Motor neuron (in vitro differentiated cells): Measurements from ENCODE around the gene PDSS1. TPM values are rescaled to one million over a fixed set of nuclear protein-coding genes. Genes with fewer than 3 reads are reported as not detected.

Source experiments
- ATAC-seq, 8 experiments: fragments of 200-7000 bp; cut with Tn5 transposase; replicated peaks in 6 of 8; 2 replicates each; pipeline ENCODE4 v1.8.0; 2021; ENCODE audit warnings: mild to moderate bottlenecking in 8 of 8, moderate library complexity in 8 of 8
- H3K27ac ChIP-seq, 2 donors: fragments of 250-450 bp; sonication (Bioruptor Pico); 2 replicates each; pipeline ENCODE4 v1.9.0; 2021; ENCODE audit warnings: antibody characterized with exemption in 2 of 2, mild to moderate bottlenecking in 2 of 2, moderate library complexity in 1 of 2
- H3K4me1 ChIP-seq, 2 donors: fragments of 250-450 bp; sonication (Bioruptor Pico); replicated peaks in 1 of 2; 2 replicates each; pipeline ENCODE4 v1.6.1; 2021; ENCODE audit warnings: antibody characterized with exemption in 2 of 2, mild to moderate bottlenecking in 2 of 2, moderate library complexity in 1 of 2
- H3K4me3 ChIP-seq, 5 donors: fragments of 250-450 bp; sonication (Bioruptor Pico); 2 replicates each; pipeline ENCODE4 v1.9.0; 2021; ENCODE audit warnings: antibody characterized with exemption in 5 of 5, mild to moderate bottlenecking in 5 of 5, moderate library complexity in 4 of 5
- whole genome bisulfite sequencing, 10 experiments: fragments of 450-650 bp; shearing (Covaris generic); methylation state at CpG; one replicate each; pipeline ENCODE4 v1.0.0; 2022; 5-methylcytosine and 5-hydroxymethylcytosine counted together
- in situ Hi-C, 9 experiments: fragments of 400-800 bp; cut with MboI; loops; one replicate each; pipeline ENCODE4 v1.15.0; 2021; ENCODE audit warnings: low sequenced_read_pairs in 9 of 9, low pct_unique_long_range_greater_than_20kb in 2 of 9; ENCODE audit not compliant: unreplicated experiment in 9 of 9
- total RNA-seq, 8 experiments: library from RNA; unstranded; fragments of 300-600 nt; gene quantifications; 2 replicates each; pipeline versions ENCODE4 v1.2.3 to v1.2.4, GENCODE V29; 2022

Gene PDSS1
- total RNA-seq, 8 experiments from 2014 or later, result 6.4 to 24.6 (median 8.7) TPM

- WGBS, 10 experiments, result 79 to 100% (median 93%) methylated on average over 2 to 4 of the region's 4 CpGs; no CpG with 5 or more reads in 2 of the 10 experiments
- H3K27ac ChIP-seq, result no peak overlapping the region
- in situ Hi-C loops, result loop anchor here in 5 of 9 experiments (10.0 to 25.0 kb wide), 2 partner anchors 133 to 145 kb away; partner anchors contain the start of gene ABI1 (in 4 of the 5)
Measured at GRCh38 chr10:26729395-26729794, 31.9 kb downstream of the PDSS1 start.

GRCh38 chr10:26730552-26730951 lies 33.1 kb downstream of the PDSS1 start:
- ATAC-seq, result no peak
- in situ Hi-C loops, result loop anchor here in 4 of 9 experiments (25.0 kb wide), 1 partner anchor 132 kb away; the partner anchor contains the start of gene ABI1 (in 4 of the 4)
- Histone ChIP-seq H3K27ac (no peak overlapping the region), H3K4me1 (peaks cover 11 to 15% of the 10 kb centered on the region in 2 donors), H3K4me3 (no peak overlapping the region)
- 80 to 100% (median 94%) methylated on average over 1 to 2 of the region's 2 CpGs; no CpG with 5 or more reads in 5 of the 10 experiments for WGBS, 10 experiments

More at GRCh38 chr10:26729395-26729794, 31.9 kb downstream of the PDSS1 start:
- H3K4me3 ChIP-seq, result no peak overlapping the region
- ATAC-seq, result no peak
- peaks cover under 1 to 4% of the 10 kb centered on the region in 2 donors for H3K4me1 ChIP-seq

GRCh38 chr10:26733750-26734568 lies 36.5 kb downstream of the PDSS1 start:
- Histone ChIP-seq H3K4me1 (peaks cover 11 to 15% of the 10 kb centered on the region in 2 donors), H3K4me3 (no peak overlapping the region), H3K27ac (peak overlapping the region; percentile 39 to 56)
- WGBS, 10 experiments, result 0 to 100% (median 50%) methylated on average over 1 to 13 of the region's 14 CpGs; no CpG with 5 or more reads in 2 of the 10 experiments
- in situ Hi-C loops, result loop anchor here in 4 of 9 experiments (25.0 kb wide), 1 partner anchor 128 kb away; the partner anchor contains the start of gene ABI1 (in 4 of the 4)
- peak in 5 of 8 experiments; percentile 89 to 95 (median 90) for ATAC-seq

- H3K4me3 ChIP-seq, result no peak overlapping the region
- ATAC-seq, result no peak
- H3K4me1 ChIP-seq, result peaks cover 11 to 15% of the 10 kb centered on the region in 2 donors
- 86 to 100% (median 100%) methylated on average over 1 to 4 of the region's 4 CpGs; no CpG with 5 or more reads in 4 of the 10 experiments for WGBS, 10 experiments
- in situ Hi-C loops, result loop anchor here in 4 of 9 experiments (25.0 kb wide), 1 partner anchor 127 kb away; the partner anchor contains the start of gene ABI1 (in 4 of the 4)
- no peak overlapping the region for H3K27ac ChIP-seq
Measured at GRCh38 chr10:26735435-26735834, 37.9 kb downstream of the PDSS1 start.

GRCh38 chr10:26737730-26738129 lies 40.2 kb downstream of the PDSS1 start:
- peak in 3 of 8 experiments; percentile 23 to 76 (median 42) for ATAC-seq

GRCh38 chr10:26738301-26738911 lies 40.9 kb downstream of the PDSS1 start:
- 20 to 100% (median 92%) methylated on average over 1 to 5 of the region's 5 CpGs; no CpG with 5 or more reads in 2 of the 10 experiments for WGBS, 10 experiments
- ATAC-seq, result no peak
- H3K4me1 ChIP-seq, result peaks cover 11 to 15% of the 10 kb centered on the region in 2 donors
- no peak overlapping the region for H3K27ac ChIP-seq
- in situ Hi-C loops, result loop anchor here in 4 of 9 experiments (25.0 kb wide), 1 partner anchor 124 kb away; the partner anchor contains the start of gene ABI1 (in 4 of the 4)
- H3K4me3 ChIP-seq, result no peak overlapping the region

More at GRCh38 chr10:26737730-26738129, 40.2 kb downstream of the PDSS1 start:
- H3K4me1 ChIP-seq, result peaks cover 11 to 15% of the 10 kb centered on the region in 2 donors
- 0 to 100% (median 64%) methylated on average over 1 of the region's 1 CpG; no CpG with 5 or more reads in 5 of the 10 experiments for WGBS, 10 experiments
- H3K27ac ChIP-seq, result no peak overlapping the region
- no peak overlapping the region for H3K4me3 ChIP-seq
- in situ Hi-C loops, result loop anchor here in 4 of 9 experiments (25.0 kb wide), 1 partner anchor 125 kb away; the partner anchor contains the start of gene ABI1 (in 4 of the 4)

GRCh38 chr10:26739071-26739631 lies 41.6 kb downstream of the PDSS1 start:
- in situ Hi-C loops, result loop anchor here in 4 of 9 experiments (25.0 kb wide), 1 partner anchor 123 kb away; the partner anchor contains the start of gene ABI1 (in 4 of the 4)
- WGBS, 10 experiments, result 37 to 90% (median 73%) methylated on average over 2 to 6 of the region's 6 CpGs
- ATAC-seq, result peak in 3 of 8 experiments; percentile 77 to 85 (median 77)
- H3K4me1 ChIP-seq, result peaks cover 11% of the 10 kb centered on the region in 2 donors
- no peak overlapping the region for H3K27ac ChIP-seq
- H3K4me3 ChIP-seq, result no peak overlapping the region

GRCh38 chr10:26741368-26741767 lies 43.9 kb downstream of the PDSS1 start:
- no peak overlapping the region for H3K4me3 ChIP-seq
- no peak for ATAC-seq
- no peaks in the 10 kb centered on the region for H3K4me1 ChIP-seq
- no peak overlapping the region for H3K27ac ChIP-seq
- WGBS, 10 experiments, result 83 to 100% (median 95%) methylated on average over 1 to 2 of the region's 4 CpGs; no CpG with 5 or more reads in 6 of the 10 experiments
- in situ Hi-C loops, result loop anchor here in 4 of 9 experiments (25.0 kb wide), 1 partner anchor 121 kb away; the partner anchor contains the start of gene ABI1 (in 4 of the 4)

GRCh38 chr10:26743091-26743490 lies 45.6 kb downstream of the PDSS1 start:
- Histone ChIP-seq H3K4me3 (no peak overlapping the region), H3K4me1 (no peaks in the 10 kb centered on the region), H3K27ac (no peak overlapping the region)
- ATAC-seq, result no peak
- in situ Hi-C loops, result loop anchor here in 4 of 9 experiments (25.0 kb wide), 1 partner anchor 119 kb away; the partner anchor contains the start of gene ABI1 (in 4 of the 4)
- WGBS, 10 experiments, result 67 to 100% (median 98%) methylated on average over 1 to 2 of the region's 2 CpGs; no CpG with 5 or more reads in 2 of the 10 experiments

GRCh38 chr10:26743841-26744240 lies 46.3 kb downstream of the PDSS1 start:
- no peak overlapping the region for H3K27ac ChIP-seq
- in situ Hi-C loops, result loop anchor here in 4 of 9 experiments (25.0 kb wide), 1 partner anchor 118 kb away; the partner anchor contains the start of gene ABI1 (in 4 of the 4)
- no peak for ATAC-seq
- H3K4me3 ChIP-seq, result no peak overlapping the region
- WGBS, 10 experiments, result 30 to 100% (median 100%) methylated on average over 1 of the region's 1 CpG
- H3K4me1 ChIP-seq, result no peaks in the 10 kb centered on the region

GRCh38 chr10:26746061-26746460 lies 48.6 kb downstream of the PDSS1 start:
- in situ Hi-C loops, result loop anchor here in 4 of 9 experiments (25.0 kb wide), 1 partner anchor 116 kb away; the partner anchor contains the start of gene ABI1 (in 4 of the 4)
- Histone ChIP-seq H3K4me3 (no peak overlapping the region), H3K27ac (no peak overlapping the region), H3K4me1 (no peaks in the 10 kb centered on the region)
- WGBS, 10 experiments, result 68 to 100% (median 93%) methylated on average over 3 to 5 of the region's 5 CpGs; no CpG with 5 or more reads in 1 of the 10 experiments
- ATAC-seq, result no peak

- H3K4me3 ChIP-seq, result no peak overlapping the region
- in situ Hi-C loops, result no loop called here
- WGBS, 10 experiments, result 50 to 93% (median 71%) methylated on average over 2 to 4 of the region's 4 CpGs; no CpG with 5 or more reads in 1 of the 10 experiments
- peaks cover 0 to 3% of the 10 kb centered on the region in 2 donors for H3K4me1 ChIP-seq
- H3K27ac ChIP-seq, result no peak overlapping the region
- ATAC-seq, result peak in 2 of 8 experiments; percentile 47 to 48
Measured at GRCh38 chr10:26755443-26755903, 58.0 kb downstream of the PDSS1 start.
